HG02884 (cell line): ENCODE results near the gene SH3BP4.

Experiments used
- ATAC-seq: cut with Tn5 transposase; IDR thresholded peaks from one replicate; pipeline ENCODE4 v1.9.1; 2021; ENCODE audit warnings: mild to moderate bottlenecking, moderate library complexity; ENCODE audit not compliant: unreplicated experiment

Gene SH3BP4

GRCh38 chr2:234966340-234966739, 14.5 kb downstream of the SH3BP4 start:
- ATAC-seq = no peak

- ATAC-seq = no peak
Observed at GRCh38 chr2:234967201-234967869, 15.5 kb downstream of the SH3BP4 start.

- no peak for ATAC-seq
Observed at GRCh38 chr2:234967870-234968208, 16.0 kb downstream of the SH3BP4 start.

GRCh38 chr2:234968631-234969305, 17.0 kb downstream of the SH3BP4 start:
- no peak for ATAC-seq

GRCh38 chr2:234969306-234970098, 17.7 kb downstream of the SH3BP4 start:
- ATAC-seq = no peak

GRCh38 chr2:234970099-234970440, 18.3 kb downstream of the SH3BP4 start:
- no peak for ATAC-seq

GRCh38 chr2:234970477-234970882, 18.7 kb downstream of the SH3BP4 start:
- ATAC-seq = no peak

GRCh38 chr2:234971496-234971895, 19.7 kb downstream of the SH3BP4 start:
- ATAC-seq = no peak

- ATAC-seq = no peak
Observed at GRCh38 chr2:234973008-234973407, 21.2 kb downstream of the SH3BP4 start.

GRCh38 chr2:234974501-234975385, 22.9 kb downstream of the SH3BP4 start:
- ATAC-seq = no peak

GRCh38 chr2:234975611-234976010, 23.8 kb downstream of the SH3BP4 start:
- no peak for ATAC-seq

GRCh38 chr2:234976479-234977227, 24.8 kb downstream of the SH3BP4 start:
- ATAC-seq = no peak

GRCh38 chr2:234977228-234977679, 25.4 kb downstream of the SH3BP4 start:
- no peak for ATAC-seq

GRCh38 chr2:234978466-234979203, 26.8 kb downstream of the SH3BP4 start:
- ATAC-seq = no peak

GRCh38 chr2:234979204-234980167, 27.7 kb downstream of the SH3BP4 start:
- no peak for ATAC-seq

- no peak for ATAC-seq
Observed at GRCh38 chr2:234980451-234981187, 28.8 kb downstream of the SH3BP4 start.

- no peak for ATAC-seq
Observed at GRCh38 chr2:234981197-234982095, 29.6 kb downstream of the SH3BP4 start.
